Measurements from ENCODE around the gene NACC2. TPM values are rescaled to one million over a fixed set of nuclear protein-coding genes. Genes with fewer than 3 reads are reported as not detected.

The NACC2 gene
- total RNA-seq, 1 donor from 2014 or later: 34.0 TPM

DNA sequence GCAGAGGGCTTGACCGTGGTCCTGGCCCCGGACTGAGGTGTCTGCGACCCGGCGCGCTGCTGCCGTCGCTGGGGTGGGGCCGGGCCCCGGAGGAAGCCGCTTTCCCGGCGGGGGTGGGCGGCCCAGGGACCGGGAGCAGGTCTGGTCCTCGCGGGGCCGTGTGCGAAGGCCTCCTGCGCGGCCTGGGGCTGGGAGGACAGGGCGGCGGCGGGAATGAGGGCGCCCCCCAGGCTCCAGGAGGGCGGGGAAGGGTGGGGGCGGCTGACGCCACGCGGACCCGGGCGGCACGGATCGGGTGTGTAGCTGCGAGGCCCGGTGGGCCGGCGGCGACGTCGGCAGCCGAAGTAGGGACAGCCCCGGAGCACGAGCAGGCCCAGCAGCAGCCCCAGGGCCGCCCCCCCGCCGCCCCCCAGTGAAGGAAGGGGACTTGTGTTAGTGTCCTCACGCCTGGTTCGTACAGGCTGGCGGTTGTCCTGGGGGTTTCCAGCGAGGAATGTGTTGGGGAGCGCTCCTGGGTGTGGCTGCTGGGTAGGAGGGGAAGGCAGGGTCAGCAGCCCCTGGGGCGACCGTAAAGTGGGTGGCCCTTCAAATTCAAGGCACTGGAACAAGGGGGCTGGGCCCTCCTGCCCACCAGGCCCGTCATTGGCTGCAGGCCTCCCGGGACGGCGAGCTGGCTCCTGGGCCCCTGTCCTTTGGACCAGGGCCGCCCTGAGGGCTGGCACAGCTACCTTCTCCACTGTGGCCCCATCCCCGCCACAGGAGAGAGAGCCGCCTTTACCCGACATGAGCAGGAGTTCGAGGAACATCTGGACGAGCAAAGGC lies 24.2 kb upstream of the NACC2 start:
- peaks cover 44% of the 10 kb centered on the region for H3K79me2 ChIP-seq (ENCODE audit: insufficient read depth, low read length)
- peak overlapping the region; percentile 63 for H3K27ac ChIP-seq (ENCODE audit: low read depth, low read length)
- no peaks in the 10 kb centered on the region for H3K9me3 ChIP-seq (ENCODE audit: insufficient read depth, low read depth, low read length)
- H3K36me3 Mint-ChIP-seq (ENCODE audit: low read depth, unreplicated experiment): no peaks in the 10 kb centered on the region
- peak overlapping the region; percentile 71 for H3K4me3 ChIP-seq (ENCODE audit: insufficient read depth, low read depth, low read length)
- TF ChIP-seq, protein P1, sequence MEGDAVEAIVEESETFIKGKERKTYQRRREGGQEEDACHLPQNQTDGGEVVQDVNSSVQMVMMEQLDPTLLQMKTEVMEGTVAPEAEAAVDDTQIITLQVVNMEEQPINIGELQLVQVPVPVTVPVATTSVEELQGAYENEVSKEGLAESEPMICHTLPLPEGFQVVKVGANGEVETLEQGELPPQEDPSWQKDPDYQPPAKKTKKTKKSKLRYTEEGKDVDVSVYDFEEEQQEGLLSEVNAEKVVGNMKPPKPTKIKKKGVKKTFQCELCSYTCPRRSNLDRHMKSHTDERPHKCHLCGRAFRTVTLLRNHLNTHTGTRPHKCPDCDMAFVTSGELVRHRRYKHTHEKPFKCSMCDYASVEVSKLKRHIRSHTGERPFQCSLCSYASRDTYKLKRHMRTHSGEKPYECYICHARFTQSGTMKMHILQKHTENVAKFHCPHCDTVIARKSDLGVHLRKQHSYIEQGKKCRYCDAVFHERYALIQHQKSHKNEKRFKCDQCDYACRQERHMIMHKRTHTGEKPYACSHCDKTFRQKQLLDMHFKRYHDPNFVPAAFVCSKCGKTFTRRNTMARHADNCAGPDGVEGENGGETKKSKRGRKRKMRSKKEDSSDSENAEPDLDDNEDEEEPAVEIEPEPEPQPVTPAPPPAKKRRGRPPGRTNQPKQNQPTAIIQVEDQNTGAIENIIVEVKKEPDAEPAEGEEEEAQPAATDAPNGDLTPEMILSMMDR (IDR thresholded peaks at IDR 0.05; ENCODE audit: insufficient read depth, low read depth, low read length): no peak
- no peak for TF ChIP-seq EZH2 (IDR thresholded peaks at IDR 0.05; ENCODE audit: insufficient read depth, low read length)
- H4K20me1 ChIP-seq (ENCODE audit: insufficient read depth, low read length): peaks cover 26% of the 10 kb centered on the region
- peak overlapping the region; percentile 88 for H3K9ac ChIP-seq (ENCODE audit: low read length)
- H3K27me3 ChIP-seq (ENCODE audit: insufficient read depth, low read length): no peaks in the 10 kb centered on the region
- H3K4me2 ChIP-seq (ENCODE audit: low read length): peak overlapping the region; percentile 86
- H3K4me1 ChIP-seq (ENCODE audit: insufficient read depth, low read length): peaks cover 17% of the 10 kb centered on the region
- H2AFZ ChIP-seq (ENCODE audit: low read depth, low read length): peak overlapping the region; percentile 73
- no peaks in the 10 kb centered on the region for H3K36me3 ChIP-seq (ENCODE audit: insufficient read depth, low read length)
- peak overlapping the region; percentile 85 for H3K27ac Mint-ChIP-seq (ENCODE audit: unreplicated experiment)
- FAIRE-seq (no peak), DNase-seq (ENCODE audit: low read depth) (no peak)
- H3K9me3 Mint-ChIP-seq (ENCODE audit: unreplicated experiment): no peaks in the 10 kb centered on the region
- H3K4me1 Mint-ChIP-seq (ENCODE audit: low read depth, unreplicated experiment): peaks cover 2% of the 10 kb centered on the region
- peaks cover 9% of the 10 kb centered on the region for H3K27me3 Mint-ChIP-seq (ENCODE audit: low read depth, unreplicated experiment)
- H3K4me3 Mint-ChIP-seq (ENCODE audit: unreplicated experiment): peak overlapping the region; percentile 85

DNA sequence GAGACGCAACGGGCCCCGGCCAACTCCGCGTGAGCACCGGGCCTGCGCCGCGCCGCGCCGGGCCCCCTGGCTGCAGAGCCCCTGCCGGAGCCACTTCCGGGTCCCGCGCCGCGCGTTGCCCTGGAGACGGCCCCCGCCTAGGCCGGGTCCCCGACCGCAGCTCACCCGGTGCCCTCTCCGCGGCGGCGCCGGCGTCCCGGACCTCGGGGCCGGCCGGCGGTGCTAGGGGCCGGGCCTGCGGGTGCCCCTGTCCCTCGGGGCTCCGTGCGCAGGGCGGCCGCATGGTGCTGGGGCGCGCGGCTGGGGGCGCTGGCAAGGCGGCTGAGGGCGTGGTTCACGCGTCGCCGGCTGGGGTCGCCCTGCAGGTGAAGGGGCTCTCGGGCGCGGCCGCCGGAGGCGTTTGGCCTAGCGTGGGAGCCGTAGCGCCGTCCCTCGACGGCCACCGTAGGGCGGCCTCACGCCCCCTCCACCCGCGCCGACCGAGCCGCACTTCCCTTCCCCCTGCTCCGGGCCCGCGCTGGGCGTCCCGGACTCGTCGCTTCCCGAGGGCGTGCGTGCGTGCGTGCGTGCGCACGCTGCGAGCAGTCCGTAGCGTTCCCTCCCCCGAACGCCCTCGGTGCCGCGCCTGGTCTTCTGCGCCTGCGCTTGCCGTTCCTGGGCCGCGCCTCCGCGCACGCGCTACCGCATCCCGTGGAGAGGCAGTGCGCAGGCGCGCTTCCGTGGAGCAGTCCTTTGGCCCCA lies 23.4 kb upstream of the NACC2 start, which contains the start of gene TMEM250:
Gene TMEM250, minus strand, starts transcription at position 556 of the 741 bp plus-strand sequence. CDS start 1,975 bp downstream, outside the sequence.
- Histone ChIP-seq H4K20me1 (ENCODE audit: insufficient read depth, low read length) (peaks cover 28% of the 10 kb centered on the region), H3K4me3 (ENCODE audit: insufficient read depth, low read depth, low read length) (peak within 1 kb of the TSS; percentile 71), H3K27ac (ENCODE audit: low read depth, low read length) (peak within 1 kb of the TSS; percentile 63), H3K36me3 (ENCODE audit: insufficient read depth, low read length) (no peaks in the 10 kb centered on the region), H3K9me3 (ENCODE audit: insufficient read depth, low read depth, low read length) (no peaks in the 10 kb centered on the region), H2AFZ (ENCODE audit: low read depth, low read length) (peak within 1 kb of the TSS; percentile 73), H3K4me1 (ENCODE audit: insufficient read depth, low read length) (peaks cover 17% of the 10 kb centered on the region), H3K9ac (ENCODE audit: low read length) (peak within 1 kb of the TSS; percentile 88), H3K27me3 (ENCODE audit: insufficient read depth, low read length) (no peaks in the 10 kb centered on the region), H3K79me2 (ENCODE audit: insufficient read depth, low read length) (peaks cover 44% of the 10 kb centered on the region), H3K4me2 (ENCODE audit: low read length) (peak within 1 kb of the TSS; percentile 86)
- peaks cover 2% of the 10 kb centered on the region for H3K27me3 Mint-ChIP-seq (ENCODE audit: low read depth, unreplicated experiment)
- peaks cover 2% of the 10 kb centered on the region for H3K36me3 Mint-ChIP-seq (ENCODE audit: low read depth, unreplicated experiment)
- FAIRE-seq: peak; percentile 52
- H3K4me3 Mint-ChIP-seq (ENCODE audit: unreplicated experiment): peak within 1 kb of the TSS; percentile 85
- peaks cover 2% of the 10 kb centered on the region for H3K4me1 Mint-ChIP-seq (ENCODE audit: low read depth, unreplicated experiment)
- TF ChIP-seq, protein P1 (IDR thresholded peaks at IDR 0.05; ENCODE audit: insufficient read depth, low read depth, low read length): no peak
- no peak for TF ChIP-seq EZH2 (IDR thresholded peaks at IDR 0.05; ENCODE audit: insufficient read depth, low read length)
- no peaks in the 10 kb centered on the region for H3K9me3 Mint-ChIP-seq (ENCODE audit: unreplicated experiment)
- DNase-seq (ENCODE audit: low read depth): peak; percentile 85
- peak within 1 kb of the TSS; percentile 85 for H3K27ac Mint-ChIP-seq (ENCODE audit: unreplicated experiment)

All from astrocyte (in vitro differentiated cells and primary cell).